SK-N-SH treated with all-trans-retinoic acid at 6 μM for 48 hours (cell line): ENCODE data around the gene C12orf42.

Experiments used
- ARNTL ChIP-seq: fragments of 450-650 bp; formaldehyde crosslinking; IDR thresholded peaks from 2 replicates; pipeline ENCODE4 v1.5.0; 2020; ENCODE audit warnings: low read depth, mild to moderate bottlenecking, moderate library complexity, borderline replicate concordance
- BACH2 ChIP-seq: fragments of 250-450 bp; sonication (Bioruptor Pico); IDR thresholded peaks from 2 replicates; pipeline ENCODE4 v1.9.0; 2021; ENCODE audit warnings: mild to moderate bottlenecking, borderline replicate concordance
- ESRRG ChIP-seq: fragments of 250-450 bp; sonication (Bioruptor Pico); IDR thresholded peaks from 2 replicates; pipeline ENCODE4 v1.6.1; 2021; ENCODE audit warnings: mild to moderate bottlenecking
- GLIS3 ChIP-seq: fragments of 250-450 bp; sonication (Bioruptor Pico); IDR thresholded peaks from 2 replicates; pipeline ENCODE4 v1.5.0; 2020; ENCODE audit warnings: mild to moderate bottlenecking, moderate library complexity
- ISL1 ChIP-seq: fragments of 250-450 bp; sonication (Bioruptor Pico); IDR thresholded peaks from 2 replicates; pipeline ENCODE4 v2.1.2; 2022; ENCODE audit warnings: mild to moderate bottlenecking, moderate library complexity
- POU6F1 ChIP-seq: fragments of 250-450 bp; sonication (Bioruptor Pico); IDR thresholded peaks from 2 replicates; pipeline ENCODE4 v1.8.0; 2021; ENCODE audit warnings: low read depth, mild to moderate bottlenecking, moderate library complexity, borderline replicate concordance
- RARB ChIP-seq: fragments of 250-450 bp; sonication (Bioruptor Pico); IDR thresholded peaks from 2 replicates; pipeline ENCODE4 v1.8.0; 2021; ENCODE audit warnings: mild to moderate bottlenecking, moderate library complexity
- SNAI2 ChIP-seq: fragments of 250-450 bp; sonication (Bioruptor Pico); IDR thresholded peaks from 2 replicates; pipeline ENCODE4 v1.5.0; 2020; ENCODE audit warnings: mild to moderate bottlenecking, moderate library complexity
- TSHZ2 ChIP-seq: fragments of 250-450 bp; sonication (Bioruptor Pico); IDR thresholded peaks from 2 replicates; pipeline ENCODE4 v1.5.0; 2020; ENCODE audit warnings: mild to moderate bottlenecking, moderate library complexity
- ZC3H10 ChIP-seq: fragments of 250-450 bp; sonication (Bioruptor Pico); IDR thresholded peaks from 2 replicates; pipeline ENCODE4 v1.5.1; 2021; ENCODE audit warnings: mild to moderate bottlenecking, moderate library complexity
- ZFP3 ChIP-seq: fragments of 250-450 bp; sonication (Bioruptor Pico); IDR thresholded peaks from 2 replicates; pipeline ENCODE4 v1.5.0; 2020; ENCODE audit warnings: mild to moderate bottlenecking, moderate library complexity
- ZFP30 ChIP-seq: fragments of 450-650 bp; formaldehyde crosslinking; IDR thresholded peaks from 2 replicates; pipeline ENCODE4 v1.5.0; 2022; ENCODE audit warnings: mild to moderate bottlenecking, moderate library complexity
- ZNF70 ChIP-seq: fragments of 450-650 bp; formaldehyde crosslinking; IDR thresholded peaks from 2 replicates; pipeline ENCODE4 v1.5.0; 2020; ENCODE audit warnings: mild to moderate bottlenecking, moderate library complexity

GRCh38 chr12:103415681-103416080, 80.1 kb downstream of the C12orf42 start:
- TF ChIP-seq ARNTL (CRISPR knock-in tag) = no peak
- no peak for TF ChIP-seq BACH2
- TF ChIP-seq RARB = no peak
- TF ChIP-seq GLIS3 = no peak
- TF ChIP-seq ZC3H10 (CRISPR knock-in tag) = no peak
- no peak for TF ChIP-seq POU6F1
- TF ChIP-seq ZFP3 (CRISPR knock-in tag) = no peak
- TF ChIP-seq ISL1 (CRISPR knock-in tag) = no peak
- TF ChIP-seq ZFP30 = no peak
- no peak for TF ChIP-seq ESRRG (CRISPR knock-in tag)
- no peak for TF ChIP-seq TSHZ2 (CRISPR knock-in tag)
- TF ChIP-seq SNAI2 (CRISPR knock-in tag) = no peak
- TF ChIP-seq ZNF70 (CRISPR knock-in tag) = no peak
